SK-N-SH (cell line): ENCODE results near the gene RNF150.

ENCODE experiments used
- CHD2 ChIP-seq: fragments of 150-350 bp; IDR thresholded peaks from 2 replicates; pipeline ENCODE4 v1.6.1; 2018; ENCODE audit warnings: low read length; ENCODE audit not compliant: partially characterized antibody
- CTCF ChIP-seq: fragments of 200-600 bp; sonication (generic); IDR thresholded peaks from 2 replicates; pipeline ENCODE4 v1.6.1; 2017; ENCODE audit warnings: antibody characterized with exemption, mild to moderate bottlenecking, moderate library complexity
- ELF1 ChIP-seq: IDR thresholded peaks from 2 replicates; pipeline ENCODE4 v1.4.0; 2012
- EP300 ChIP-seq, 2 experiments: IDR thresholded peaks; 2 replicates each; pipeline versions ENCODE4 v1.4.0 to v1.6.1; 2012; ENCODE audit warnings: borderline replicate concordance in 1 of 2, low read depth in 1 of 2, low read length in 1 of 2
- EZH2phosphoT487 ChIP-seq: fragments of 200-600 bp; sonication (generic); IDR thresholded peaks from 2 replicates; pipeline ENCODE4 v1.6.1; 2017; ENCODE audit warnings: low read depth, mixed run types, mild to moderate bottlenecking, antibody characterized with exemption, moderate library complexity, borderline replicate concordance
- FOXJ3 ChIP-seq: sonication (generic); formaldehyde crosslinking; IDR thresholded peaks from 2 replicates; pipeline ENCODE4 v1.5.1; 2020; ENCODE audit warnings: mild to moderate bottlenecking, missing genetic modification reagents
- POLR2AphosphoS5 ChIP-seq: IDR thresholded peaks from 2 replicates; pipeline ENCODE4 v1.6.1; 2012; ENCODE audit warnings: low read depth, low read length
- REST ChIP-seq: IDR thresholded peaks from 2 replicates; pipeline ENCODE4 v1.6.1; 2012; ENCODE audit warnings: mild to moderate bottlenecking, low read depth, low read length, moderate library complexity
- RFX5 ChIP-seq: IDR thresholded peaks from 2 replicates; pipeline ENCODE4 v1.6.1; 2012; ENCODE audit warnings: mild to moderate bottlenecking, improper control_type of control experiment, low read length
- SIN3A ChIP-seq: IDR thresholded peaks from 2 replicates; pipeline ENCODE4 v1.6.1; 2012; ENCODE audit warnings: low read depth, mild to moderate bottlenecking, low read length, moderate library complexity, borderline replicate concordance
- TEAD4 ChIP-seq: IDR thresholded peaks from 2 replicates; pipeline ENCODE4 v1.4.0; 2012; ENCODE audit warnings: mild to moderate bottlenecking, borderline replicate concordance; ENCODE audit not compliant: insufficient read depth
- USF2 ChIP-seq: fragments of 150-350 bp; IDR thresholded peaks from 2 replicates; pipeline ENCODE4 v1.6.1; 2017; ENCODE audit warnings: antibody characterized with exemption, low read length, low read depth, borderline replicate concordance
- YY1 ChIP-seq: IDR thresholded peaks from 2 replicates; pipeline ENCODE4 v1.4.0; 2012; ENCODE audit warnings: low read depth, mild to moderate bottlenecking

GRCh38 chr4:141126769-141127168, 6.5 kb downstream of the RNF150 start:
- no peak for TF ChIP-seq CTCF
- no peak for TF ChIP-seq CHD2
- TF ChIP-seq POLR2AphosphoS5, result no peak
- TF ChIP-seq ELF1, result no peak
- TF ChIP-seq SIN3A, result no peak
- no peak for TF ChIP-seq RFX5
- no peak for TF ChIP-seq USF2
- no peak for TF ChIP-seq TEAD4
- no peak for TF ChIP-seq YY1
- no peak for TF ChIP-seq EZH2phosphoT487
- no peak for TF ChIP-seq FOXJ3 (CRISPR knock-in tag)
- no peak for TF ChIP-seq EP300 (IDR thresholded peaks at IDR 0.05; ENCODE audit: borderline replicate concordance in 1 of 2, low read depth in 1 of 2, low read length in 1 of 2)
- no peak for TF ChIP-seq REST
